Measurements from ENCODE around the gene CWC22. TPM values are rescaled to one million over a fixed set of nuclear protein-coding genes. Genes with fewer than 3 reads are reported as not detected.
"Not testable (repeated sequence)": the region's sequence is repeated elsewhere in the genome, so short reads cannot be mapped to it uniquely, and the experiment has no call there.

CWC22 gene
- total RNA-seq, 1 donor from 2014 or later: 24.0 TPM

DNA sequence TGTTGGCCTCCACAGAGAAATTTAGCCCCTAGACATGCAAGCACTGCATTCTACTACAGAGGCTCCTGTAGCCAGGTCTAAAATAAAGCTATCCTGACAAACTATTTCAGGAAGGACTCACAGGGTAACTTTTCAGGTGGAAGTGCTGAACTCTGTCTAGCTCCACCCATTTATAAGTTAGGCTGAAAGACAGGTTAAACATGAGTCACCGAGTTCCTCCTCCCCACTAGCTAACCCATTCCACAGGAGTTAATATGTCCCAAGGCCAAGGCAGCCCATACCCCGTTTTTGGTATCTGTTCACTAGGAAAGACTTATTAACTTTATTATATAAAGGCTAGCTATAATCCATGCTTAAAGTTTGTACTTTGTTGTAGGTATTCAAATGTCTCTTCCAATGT is 3.5 kb downstream of the CWC22 start:
- intact Hi-C loops (cut with micrococcal nuclease): loop anchor here (10.0 kb wide), 2 partner anchors 1041 to 1121 kb away; no protein-coding TSS in a partner anchor

DNA sequence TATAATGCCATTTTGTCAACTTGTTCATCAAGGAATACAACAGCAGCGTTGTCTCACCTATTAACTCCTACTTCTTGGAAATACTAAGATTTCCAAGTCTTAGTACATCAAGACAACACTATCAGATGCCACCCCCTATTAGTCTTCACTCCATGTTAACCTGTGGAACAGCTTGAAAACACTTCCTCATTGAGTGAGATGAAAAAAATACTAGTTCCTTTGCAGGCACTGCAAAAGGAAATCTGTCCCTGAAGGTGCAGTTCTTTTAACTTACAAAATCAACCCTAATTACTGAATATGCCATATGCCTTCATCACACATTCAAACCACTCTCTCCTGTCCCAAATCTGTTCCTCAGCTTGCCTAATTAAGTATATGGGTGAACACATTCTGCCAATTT is 4.0 kb downstream of the CWC22 start:
- intact Hi-C loops (cut with micrococcal nuclease): loop anchor here (10.0 kb wide), 2 partner anchors 1042 to 1122 kb away; no protein-coding TSS in a partner anchor

DNA sequence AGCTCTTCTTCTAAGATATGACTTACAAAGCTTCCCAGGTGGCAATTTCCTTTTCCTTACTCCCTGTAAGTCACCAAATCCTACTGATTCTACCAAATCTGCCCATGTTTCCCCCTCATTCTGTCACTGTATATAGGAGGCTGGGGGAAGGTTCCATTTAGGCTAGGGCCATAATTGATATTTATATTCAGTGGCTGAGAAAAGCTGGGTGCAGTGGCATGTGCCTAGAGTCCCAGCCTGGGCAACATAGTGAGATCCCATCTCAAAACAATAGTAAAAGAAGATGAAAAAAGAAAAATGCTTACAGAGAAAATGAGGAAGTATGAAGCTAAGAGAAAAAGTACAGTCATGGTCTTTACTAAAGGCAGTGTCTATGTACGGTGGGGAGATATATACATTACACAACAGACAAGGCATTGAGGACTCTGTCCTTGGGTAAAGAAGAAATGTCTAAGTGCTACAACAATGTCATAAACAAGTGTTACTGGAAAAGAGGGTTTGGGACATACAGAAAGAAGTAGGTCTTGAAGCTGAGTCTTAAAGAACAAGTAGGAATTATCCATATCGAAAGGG is 4.8 kb downstream of the CWC22 start:
- intact Hi-C loops (cut with micrococcal nuclease): loop anchor here (10.0 kb wide), 2 partner anchors 1043 to 1123 kb away; no protein-coding TSS in a partner anchor

DNA sequence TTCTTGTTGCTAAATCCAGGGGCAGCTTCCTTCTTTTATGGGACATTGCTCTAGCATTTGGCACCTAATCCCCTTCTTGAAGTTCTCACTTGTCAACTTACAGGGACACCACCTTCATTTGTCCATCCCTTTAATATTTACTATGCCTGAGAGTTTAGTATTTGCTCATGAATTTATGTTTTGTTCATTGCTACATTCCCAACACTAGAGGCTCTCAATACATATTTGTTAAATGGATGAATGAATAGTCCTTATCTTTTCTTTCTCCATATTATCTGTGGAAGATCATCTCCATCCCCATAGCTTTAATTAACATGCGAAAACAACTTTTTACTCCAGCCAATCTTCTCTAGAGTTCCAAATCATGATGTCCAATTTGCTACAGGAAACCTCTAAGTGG is 5.4 kb downstream of the CWC22 start:
- intact Hi-C loops (cut with micrococcal nuclease): loop anchor here (10.0 kb wide), 2 partner anchors 1043 to 1123 kb away; no protein-coding TSS in a partner anchor

DNA sequence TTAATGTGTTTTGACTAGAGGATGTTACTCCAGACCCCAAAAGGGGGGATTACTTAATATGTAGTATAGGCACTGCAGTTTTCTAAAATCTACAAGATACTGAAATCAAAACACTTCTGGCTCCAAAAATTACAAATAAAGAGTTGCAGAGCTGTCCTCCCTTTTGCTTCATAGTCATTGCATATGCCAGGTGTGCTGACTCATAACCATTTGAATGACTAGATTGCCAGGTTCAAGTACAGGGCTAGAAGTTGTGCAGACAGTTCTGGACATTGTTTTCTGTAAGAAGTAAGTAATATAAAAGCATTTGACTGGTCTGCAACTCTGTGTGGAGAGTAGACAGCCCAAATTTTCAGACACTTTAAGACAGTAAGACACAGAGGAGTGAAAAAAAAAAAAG is 6.7 kb downstream of the CWC22 start:
- intact Hi-C loops (cut with micrococcal nuclease): loop anchor here (10.0 kb wide), 2 partner anchors 1044 to 1124 kb away; no protein-coding TSS in a partner anchor

DNA sequence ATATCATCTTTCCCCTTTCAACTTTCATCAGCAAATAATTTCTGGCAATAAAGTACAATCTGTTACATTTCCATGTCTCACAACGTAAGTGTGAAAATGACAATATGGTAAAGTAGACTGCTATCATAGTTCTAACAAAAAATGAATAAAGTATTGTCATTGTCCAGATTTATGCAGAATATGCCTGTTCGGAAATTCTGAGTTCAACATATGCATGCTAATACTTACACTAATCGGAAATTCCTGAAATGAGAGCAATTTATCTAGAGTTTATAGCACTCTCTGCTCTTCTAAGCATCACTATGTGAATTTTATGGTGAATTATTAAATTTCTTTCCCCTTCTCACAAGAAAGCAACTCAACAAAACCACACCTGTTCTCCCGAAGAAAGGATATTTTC is 8.1 kb downstream of the CWC22 start:
- intact Hi-C loops (cut with micrococcal nuclease): no loop called here

DNA sequence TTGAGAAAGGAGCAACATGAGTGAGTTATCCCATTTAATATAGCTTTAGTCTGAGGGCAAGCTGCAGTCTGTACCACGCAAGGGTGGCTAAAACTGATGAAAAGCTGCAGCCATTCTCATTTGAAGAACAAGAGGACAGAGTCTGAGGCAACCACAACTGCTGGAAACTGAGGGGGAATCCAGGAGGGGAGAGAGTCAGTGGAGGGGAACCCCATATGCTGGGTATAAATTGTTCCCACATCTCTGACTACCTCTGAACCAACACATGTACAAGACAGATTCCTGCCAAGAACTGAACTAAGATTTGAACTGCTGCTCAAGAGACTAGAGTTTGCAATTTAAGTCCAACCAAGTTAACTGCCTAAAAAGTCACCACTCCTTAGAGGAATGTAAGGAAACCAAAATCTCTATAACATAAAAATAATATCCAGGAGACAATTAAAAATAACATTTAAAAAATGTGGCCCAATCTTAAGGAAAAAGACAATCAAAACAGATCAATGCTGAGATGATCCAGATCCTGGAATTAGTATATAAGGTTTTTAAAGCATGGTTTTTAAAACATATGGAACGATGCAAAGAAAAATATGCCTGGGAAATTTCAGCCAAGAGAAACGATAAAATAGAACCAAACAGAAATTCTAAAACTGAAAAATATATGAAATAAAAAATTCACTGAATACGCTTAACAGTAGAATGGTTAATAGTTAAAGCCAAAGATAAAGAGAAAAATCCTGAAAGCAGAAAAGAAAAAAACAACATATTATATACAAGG is 11.2 kb downstream of the CWC22 start:
- intact Hi-C loops (cut with micrococcal nuclease): no loop called here

DNA sequence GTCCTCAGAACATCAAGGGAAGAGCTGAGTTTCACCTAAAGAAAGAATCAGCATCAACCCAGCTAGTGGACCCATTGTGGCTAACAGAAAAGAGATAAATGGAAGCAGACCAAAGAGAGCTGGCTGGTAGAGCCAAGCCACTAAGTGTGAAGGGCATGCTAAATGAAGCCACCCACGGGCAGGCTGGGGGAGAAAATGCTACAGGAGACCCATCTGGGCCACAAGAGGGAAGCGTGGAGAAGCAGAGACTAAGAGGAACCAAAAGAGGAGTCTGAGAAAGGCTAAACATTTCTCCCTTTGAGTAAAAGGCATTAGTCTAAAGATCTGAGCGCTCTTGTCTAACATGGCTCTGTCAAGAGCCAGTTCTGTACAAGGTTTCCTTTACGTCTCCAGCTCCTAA is 15.8 kb downstream of the CWC22 start:
- intact Hi-C loops (cut with micrococcal nuclease): no loop called here

DNA sequence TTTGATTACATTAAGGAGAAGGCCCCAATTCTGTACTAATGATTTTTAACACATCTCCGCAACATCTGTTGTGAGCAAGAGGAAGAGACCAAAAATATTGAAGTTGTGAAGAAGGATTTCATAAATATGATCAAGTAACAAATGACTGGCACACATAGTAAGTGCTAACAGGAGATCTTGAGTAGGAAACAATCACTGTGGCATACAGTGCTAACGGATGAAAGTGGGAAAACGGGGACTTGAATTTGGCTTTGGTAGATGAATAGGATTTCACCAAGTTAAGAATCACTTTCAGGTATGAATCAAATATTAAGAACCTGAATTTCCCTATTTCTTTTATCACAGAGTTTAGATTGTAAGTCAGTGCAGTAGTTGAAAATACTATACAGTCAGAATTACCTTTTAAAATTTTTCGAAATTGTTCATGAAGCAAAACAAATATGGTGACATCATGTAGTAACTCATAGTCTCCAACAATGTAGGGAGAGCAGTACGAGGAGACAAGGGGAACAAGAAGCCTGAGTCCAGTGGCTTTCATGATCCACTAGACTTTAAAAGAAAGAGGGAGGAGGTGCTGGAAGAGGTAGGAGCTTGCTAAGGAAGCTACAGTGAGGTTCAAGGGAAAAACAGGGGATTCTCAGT is 16.3 kb downstream of the CWC22 start:
- intact Hi-C loops (cut with micrococcal nuclease): no loop called here

DNA sequence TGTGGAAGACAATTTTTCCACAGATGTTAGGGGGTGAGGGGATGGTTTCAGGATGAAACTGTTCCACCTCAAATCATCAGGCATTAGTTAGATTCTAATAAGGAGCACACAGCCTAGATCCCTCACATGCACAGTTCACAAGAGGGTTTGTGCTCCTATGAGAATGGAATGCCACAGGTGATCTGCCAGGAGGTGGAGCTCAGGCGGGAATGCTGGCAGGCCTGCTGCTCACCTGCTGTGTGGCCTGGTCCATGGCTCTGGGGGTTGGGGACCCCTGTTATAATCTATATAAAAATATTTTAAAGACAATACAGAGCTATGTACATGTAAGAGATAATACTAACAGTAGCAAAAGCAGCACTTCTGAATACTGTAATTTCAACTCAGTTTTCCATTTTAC is 19.2 kb downstream of the CWC22 start:
- intact Hi-C loops (cut with micrococcal nuclease): no loop called here

DNA sequence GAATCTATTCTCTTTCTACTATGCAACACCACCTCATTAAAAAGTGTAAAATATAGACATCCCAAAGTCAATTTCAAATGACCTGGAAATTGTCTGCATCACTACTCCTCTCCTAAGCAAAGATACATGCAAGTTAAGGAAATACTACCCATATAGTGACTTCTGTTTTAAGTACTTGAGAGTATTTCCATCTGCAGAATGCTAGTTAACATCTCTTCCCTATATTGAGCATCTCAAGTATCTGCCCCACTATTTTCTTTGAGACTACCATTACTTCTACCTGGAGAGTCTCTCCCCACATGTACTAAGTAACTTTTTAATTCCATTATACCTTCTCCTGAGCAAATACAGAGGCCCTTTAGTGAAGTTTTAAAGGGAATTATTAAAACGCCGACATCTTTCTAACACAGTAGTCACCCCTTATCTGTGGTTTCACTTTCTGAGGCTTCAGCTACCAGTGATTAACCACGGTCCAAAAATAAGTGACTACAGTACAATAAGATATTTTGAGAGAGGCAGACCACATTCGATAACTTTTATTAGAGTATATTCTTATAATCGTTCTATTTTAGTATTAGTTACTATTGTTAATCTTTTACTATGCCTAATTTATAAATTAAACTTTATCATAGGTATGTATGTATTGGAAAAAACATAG is 21.8 kb downstream of the CWC22 start:
- intact Hi-C loops (cut with micrococcal nuclease): no loop called here

DNA sequence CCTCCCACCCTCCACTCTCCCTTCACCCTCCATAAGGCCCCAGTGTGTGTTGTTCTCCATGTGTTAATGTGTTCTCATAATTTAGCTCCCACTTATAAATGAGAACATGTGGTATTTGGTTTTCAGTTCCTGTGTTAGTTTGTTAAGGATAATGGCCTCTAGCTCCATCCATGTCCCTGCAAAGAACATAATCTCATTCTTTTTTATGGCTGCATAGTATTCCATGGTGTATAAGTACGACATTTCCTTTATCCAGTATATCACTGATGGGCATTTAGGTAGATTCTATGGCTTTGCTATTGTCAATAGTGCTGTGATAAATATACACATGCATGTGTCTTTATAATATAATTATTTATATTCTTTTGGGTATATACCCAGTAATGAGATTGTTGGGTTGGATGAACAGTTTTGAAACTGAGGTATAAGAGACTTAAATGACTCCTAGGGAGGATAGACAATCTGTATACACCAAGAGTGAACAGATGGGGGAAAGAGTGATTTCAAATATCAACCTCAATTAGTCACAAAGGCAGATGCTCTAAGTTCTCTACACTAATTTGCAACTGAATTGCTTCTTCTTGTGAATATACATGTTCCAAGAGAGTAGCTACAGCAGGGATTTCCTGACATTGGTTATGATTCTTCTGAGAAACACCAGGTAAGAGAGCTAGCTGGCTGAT is 23.7 kb downstream of the CWC22 start:
- intact Hi-C loops (cut with micrococcal nuclease): no loop called here

DNA sequence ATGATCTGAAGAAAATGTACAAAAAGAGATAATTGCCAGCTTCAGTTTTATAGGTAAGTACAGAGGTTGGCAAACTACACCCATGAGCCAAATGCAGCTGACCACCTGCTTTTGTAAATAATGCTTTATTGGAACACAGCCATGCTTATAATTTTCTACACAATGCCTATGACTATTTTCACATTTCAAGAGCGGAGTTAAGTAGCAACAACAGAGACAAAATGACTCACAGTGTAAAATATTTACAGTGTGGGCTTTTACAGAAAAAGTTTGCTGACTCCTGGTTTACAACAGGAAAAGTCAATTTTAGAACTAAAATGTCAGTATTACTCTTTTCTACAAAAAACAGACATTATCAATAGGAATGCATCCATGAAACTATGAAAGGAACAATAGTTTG is 26.0 kb downstream of the CWC22 start:
- intact Hi-C loops (cut with micrococcal nuclease): no loop called here

DNA sequence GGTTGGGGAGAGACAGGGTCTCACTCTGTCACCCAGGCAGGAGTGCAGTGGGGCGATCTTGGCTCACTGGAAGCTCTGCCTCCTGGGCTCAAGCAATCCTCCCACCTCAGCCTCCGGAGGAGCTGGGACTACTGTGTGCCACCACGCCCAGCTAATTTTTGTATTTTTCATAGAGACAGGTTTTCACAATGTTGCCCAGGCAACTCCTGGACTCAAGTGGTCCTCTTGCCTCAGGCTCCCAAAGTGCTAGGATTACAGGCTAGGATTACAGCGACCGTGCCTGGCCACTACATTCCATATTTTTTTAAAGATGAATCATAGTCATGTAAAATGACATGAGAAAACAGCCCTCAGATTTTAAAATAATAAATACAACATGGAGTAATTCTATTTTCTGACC is 32.3 kb downstream of the CWC22 start:
- intact Hi-C loops (cut with micrococcal nuclease): no loop called here

DNA sequence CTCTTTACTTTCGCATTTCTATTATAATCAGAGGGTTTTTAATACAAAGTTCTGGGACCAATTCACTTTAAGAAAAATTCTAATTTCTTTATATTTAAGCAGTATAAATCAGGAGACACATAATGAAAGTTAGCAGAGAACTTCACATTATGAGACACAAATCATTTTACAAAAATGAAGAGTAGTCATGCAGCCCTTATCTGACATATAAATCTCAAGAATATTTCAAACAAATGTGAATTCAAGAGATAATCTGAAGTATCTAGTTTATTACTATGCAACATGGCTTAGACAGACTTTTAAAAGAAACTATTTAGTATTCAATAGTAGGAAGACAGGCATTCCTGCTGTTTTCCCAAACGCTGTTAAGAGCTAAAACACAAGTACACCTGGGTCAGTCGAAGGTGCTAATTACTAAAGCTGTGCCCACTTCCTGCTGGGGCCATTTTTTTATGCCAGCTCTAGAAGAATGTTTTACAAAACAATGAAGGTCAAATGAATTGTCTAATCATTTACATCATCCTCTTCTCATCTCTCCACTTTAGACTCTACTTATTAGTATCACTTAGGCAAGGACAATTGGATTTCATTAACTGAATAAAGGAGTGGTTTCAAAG is 40.2 kb downstream of the CWC22 start:
- intact Hi-C loops (cut with micrococcal nuclease): no loop called here

DNA sequence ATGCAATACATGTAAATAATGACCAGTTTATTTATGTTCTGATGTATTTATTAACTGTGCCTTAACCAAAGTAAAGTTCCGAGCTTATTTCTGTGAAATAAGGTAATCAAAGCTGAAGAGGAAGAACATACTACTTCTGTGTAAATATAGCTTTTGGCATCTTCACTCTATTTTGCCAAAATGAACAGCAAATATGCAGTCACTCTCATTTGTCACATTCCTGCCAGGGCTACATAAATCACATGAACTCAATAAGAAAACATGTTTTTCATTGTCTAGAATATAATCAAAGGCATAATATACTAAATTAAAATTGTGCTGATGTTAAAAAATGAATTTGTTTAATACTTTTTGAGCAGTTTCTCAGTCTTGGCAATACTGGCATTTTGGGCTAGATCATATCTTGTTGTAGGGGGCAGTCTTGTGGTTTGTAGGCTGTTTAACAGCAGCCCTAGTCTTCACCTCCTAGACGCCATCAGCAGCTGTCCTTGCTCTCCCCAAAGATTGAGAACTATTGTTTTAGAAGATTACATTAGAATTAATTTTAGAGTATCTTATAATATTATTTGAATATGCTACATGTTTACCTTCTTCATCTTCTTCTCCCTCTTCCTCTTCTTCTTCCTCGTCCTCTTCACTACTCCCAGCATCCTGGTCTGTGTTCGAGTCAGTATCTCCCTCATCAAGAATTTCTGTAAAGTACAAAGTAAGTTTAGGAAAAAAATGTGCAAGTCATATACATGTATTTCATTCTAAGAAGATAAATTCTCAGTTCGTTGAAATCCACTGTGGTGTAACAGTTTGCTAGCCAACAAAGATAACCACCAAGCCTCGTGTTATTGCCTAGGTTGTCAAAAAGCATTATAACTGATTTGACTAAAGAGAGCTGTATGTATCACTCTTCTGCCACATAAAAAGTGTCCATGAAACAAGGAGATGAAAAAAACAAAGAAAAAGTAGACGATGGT is 41.5 kb downstream of the CWC22 start:
- intact Hi-C loops (cut with micrococcal nuclease): no loop called here

DNA sequence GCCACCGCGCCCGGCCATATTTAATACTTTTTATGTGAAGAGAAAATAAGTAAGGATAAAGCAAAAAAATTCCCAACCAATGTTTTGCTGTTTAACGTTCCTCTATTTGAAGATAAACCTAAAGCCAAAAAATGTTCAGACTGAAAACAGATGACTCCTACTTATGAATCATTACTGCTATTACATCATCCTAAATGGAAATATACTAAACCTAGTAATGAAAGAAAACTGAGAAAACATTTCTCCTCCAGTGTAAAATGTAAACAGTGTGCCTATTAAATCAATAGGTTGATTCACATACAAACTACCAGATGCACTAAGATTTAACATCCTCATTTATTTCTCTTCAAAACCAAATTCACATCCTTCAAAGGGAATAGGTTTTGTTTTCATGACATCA is 43.5 kb downstream of the CWC22 start:
- intact Hi-C loops (cut with micrococcal nuclease): no loop called here

DNA sequence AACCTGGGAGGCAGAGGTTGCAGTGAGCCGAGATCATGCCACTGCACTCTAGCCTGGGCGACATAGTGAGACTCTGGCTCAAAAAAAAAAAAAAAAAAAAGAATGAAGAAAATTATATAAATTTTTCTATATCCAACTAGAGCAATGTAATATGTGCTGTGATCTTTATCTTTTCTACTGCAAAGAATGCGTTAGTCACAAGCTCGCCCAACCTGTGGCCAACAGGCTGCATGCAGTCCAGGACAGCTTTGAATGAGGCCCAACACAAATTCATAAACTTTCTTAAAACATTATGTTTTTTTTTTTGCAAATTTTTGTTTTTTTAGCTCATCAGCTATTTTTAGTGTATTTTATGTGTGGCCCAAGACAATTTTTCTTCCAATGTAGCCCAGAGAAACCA is 48.8 kb downstream of the CWC22 start:
- intact Hi-C loops (cut with micrococcal nuclease): not testable (repeated sequence)

DNA sequence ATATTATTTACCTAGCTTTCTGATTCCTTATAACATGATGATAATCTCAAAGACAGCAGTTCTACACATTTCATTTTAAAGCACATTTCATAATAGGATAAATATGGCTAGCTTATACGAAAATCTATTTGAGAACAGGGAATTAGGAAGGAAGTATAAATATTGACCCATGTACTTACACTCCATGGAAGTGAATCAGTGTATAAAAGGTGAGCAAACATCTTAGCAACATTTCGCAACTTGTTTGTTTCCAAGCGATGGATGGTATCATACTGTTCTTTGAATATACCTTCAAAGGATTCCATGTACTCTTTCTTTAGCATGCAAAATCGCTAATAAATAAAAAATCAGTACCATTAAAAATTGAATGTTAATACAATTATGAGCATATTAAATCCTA is 53.1 kb downstream of the CWC22 start:
- intact Hi-C loops (cut with micrococcal nuclease): no loop called here

DNA sequence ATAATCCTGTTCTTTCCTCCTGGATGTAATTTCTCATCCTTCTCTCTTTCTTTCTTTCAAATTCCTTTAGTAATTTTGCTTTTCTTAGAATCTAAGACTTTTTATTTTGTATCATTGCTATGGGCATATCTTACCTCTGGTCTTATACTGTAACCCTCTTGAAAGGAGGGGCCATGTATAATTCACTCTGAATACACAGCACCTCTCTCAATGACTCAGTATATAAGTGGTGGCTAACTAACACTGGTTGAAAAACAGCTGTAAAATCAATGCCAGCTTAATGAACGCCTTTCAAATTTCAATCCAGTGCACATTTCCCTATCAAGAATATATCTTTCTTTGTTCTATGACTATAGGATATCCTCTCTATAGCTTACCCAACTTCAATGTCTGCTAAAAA is 53.7 kb downstream of the CWC22 start:
- intact Hi-C loops (cut with micrococcal nuclease): no loop called here

Data from T-helper 1 cell treated with Interleukin-12 subunit alpha and Interleukin-12 subunit beta and Interleukin-4 antibody, amounts not matched to agents 30 ng/mL and 1 ng/mL, for 36 hours (primary cell).